Ectodermal cell (in vitro differentiated cells): ENCODE data around the gene TSHZ1.

ENCODE experiments used
- H3K27ac ChIP-seq: 2 replicates; pipeline ENCODE4 v1.7.0; 2013; ENCODE audit warnings: mild to moderate bottlenecking, low read depth, low read length; ENCODE audit not compliant: insufficient read depth, poor library complexity, severe bottlenecking
- H3K27me3 ChIP-seq: 2 replicates; pipeline ENCODE4 v1.7.0; 2013; ENCODE audit warnings: mild to moderate bottlenecking, low read length; ENCODE audit not compliant: insufficient read depth, control insufficient read depth, poor library complexity, severe bottlenecking
- H3K36me3 ChIP-seq: one replicate; pipeline ENCODE4 v1.7.0; 2013; ENCODE audit warnings: low read length; ENCODE audit not compliant: control insufficient read depth, insufficient read depth
- H3K4me1 ChIP-seq: one replicate; pipeline ENCODE4 v1.7.0; 2013; ENCODE audit warnings: low read length; ENCODE audit not compliant: control insufficient read depth, insufficient read depth
- H3K4me3 ChIP-seq: 2 replicates; pipeline ENCODE4 v1.7.0; 2013; ENCODE audit warnings: low read depth, low read length, control low read depth; ENCODE audit not compliant: insufficient read depth
- H3K9me3 ChIP-seq: 2 replicates; pipeline ENCODE4 v1.7.0; 2013; ENCODE audit warnings: mild to moderate bottlenecking, low read length, moderate library complexity; ENCODE audit not compliant: control insufficient read depth
- WGBS, 2 experiments: methylation state at CpG; one replicate each; pipeline ENCODE4 v1.1.7; 2013; ENCODE audit warnings: missing lambda C conversion rate in 2 of 2; 5-methylcytosine and 5-hydroxymethylcytosine counted together

The TSHZ1 gene

DNA sequence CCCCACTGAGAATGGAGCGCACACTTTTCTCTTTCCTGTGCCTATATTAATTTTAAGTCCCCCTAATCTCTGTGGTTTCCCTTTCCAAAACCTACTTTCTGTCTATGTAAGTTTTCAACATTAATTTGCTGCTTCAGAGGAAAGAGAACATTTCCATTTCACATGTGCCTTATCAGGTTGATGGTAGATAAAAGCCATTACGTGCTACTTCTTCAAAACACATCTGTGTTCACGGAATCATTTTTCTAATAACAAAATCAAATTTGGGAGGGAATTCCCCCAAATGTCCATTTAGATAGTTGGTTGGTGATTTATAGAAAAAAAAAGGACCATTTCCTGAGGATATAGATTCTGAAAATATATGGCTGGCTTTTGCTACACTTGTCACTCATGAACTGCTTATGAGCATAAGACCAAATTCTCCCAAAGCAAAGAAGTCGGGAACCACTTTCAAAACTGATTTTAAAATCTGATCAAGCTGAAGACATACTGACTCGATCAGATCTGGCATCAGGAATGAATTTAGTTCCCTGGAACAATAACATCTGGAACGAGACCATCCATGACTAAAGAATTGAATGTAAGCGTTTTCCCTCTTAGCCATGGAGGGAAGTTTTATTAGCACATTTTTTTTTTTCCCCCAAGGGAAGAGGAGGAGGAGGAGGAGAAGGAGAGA lies 9.9 kb upstream of the TSHZ1 start:
- H3K27me3 ChIP-seq = peaks cover 39% of the 10 kb centered on the region
- no peak overlapping the region for H3K27ac ChIP-seq
- H3K36me3 ChIP-seq = no peaks in the 10 kb centered on the region
- H3K9me3 ChIP-seq = no peaks in the 10 kb centered on the region
- no peak overlapping the region for H3K4me3 ChIP-seq
- peaks cover 7% of the 10 kb centered on the region for H3K4me1 ChIP-seq
- WGBS, 2 experiments = 93 to 95% methylated on average over 6 to 7 of the region's 7 CpGs

DNA sequence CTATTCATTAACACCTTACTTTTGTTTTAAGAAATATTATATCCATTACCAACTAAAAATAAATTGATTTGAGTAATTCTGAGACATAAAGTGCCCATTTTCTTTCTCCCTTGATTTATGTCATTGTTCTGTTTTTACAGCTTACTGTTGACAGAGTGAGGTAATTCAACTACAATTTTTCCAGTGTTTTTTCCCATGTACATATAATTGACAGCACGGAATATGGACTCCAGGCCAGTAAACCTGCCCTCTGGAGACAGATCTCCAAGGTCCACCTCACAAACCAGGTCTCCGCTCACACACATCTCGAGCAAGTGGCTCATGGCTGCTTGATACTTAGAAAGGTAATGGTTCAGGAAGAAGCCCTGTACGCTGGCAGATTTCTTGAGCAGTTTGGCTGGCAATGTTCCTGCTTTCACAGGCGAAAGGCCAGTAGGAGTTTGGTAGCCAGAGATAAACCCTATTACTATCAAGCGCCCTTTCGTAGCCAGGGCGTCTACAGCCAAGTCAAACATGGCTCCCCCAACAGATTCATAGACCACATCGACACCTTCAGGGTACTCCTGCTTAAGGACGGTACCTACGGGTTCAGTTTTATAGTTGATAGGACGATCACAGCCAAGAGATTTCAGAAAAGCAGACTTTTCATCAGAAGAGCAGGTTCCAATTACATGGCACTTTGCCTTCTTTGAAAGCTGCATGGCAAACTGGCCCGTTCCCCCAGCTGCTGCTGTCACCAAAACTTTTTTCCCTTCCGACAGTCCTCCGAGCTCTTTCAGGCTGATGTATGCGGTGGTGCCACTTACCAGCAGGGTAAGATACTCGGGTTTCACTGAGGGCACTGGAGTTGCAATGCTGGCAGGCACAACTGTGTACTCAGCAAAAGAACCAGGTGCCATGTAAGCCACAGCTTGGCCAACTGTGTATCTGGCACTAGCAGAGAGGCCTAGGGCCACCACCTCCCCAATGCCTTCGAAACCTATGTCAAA lies 9.0 kb upstream of the TSHZ1 start:
- Histone ChIP-seq H3K27me3 (peaks cover 48% of the 10 kb centered on the region), H3K4me3 (no peak overlapping the region), H3K27ac (no peak overlapping the region), H3K36me3 (no peaks in the 10 kb centered on the region), H3K9me3 (no peaks in the 10 kb centered on the region), H3K4me1 (peaks cover 10% of the 10 kb centered on the region)
- 92 to 94% methylated on average over 18 of the region's 18 CpGs for WGBS, 2 experiments

DNA sequence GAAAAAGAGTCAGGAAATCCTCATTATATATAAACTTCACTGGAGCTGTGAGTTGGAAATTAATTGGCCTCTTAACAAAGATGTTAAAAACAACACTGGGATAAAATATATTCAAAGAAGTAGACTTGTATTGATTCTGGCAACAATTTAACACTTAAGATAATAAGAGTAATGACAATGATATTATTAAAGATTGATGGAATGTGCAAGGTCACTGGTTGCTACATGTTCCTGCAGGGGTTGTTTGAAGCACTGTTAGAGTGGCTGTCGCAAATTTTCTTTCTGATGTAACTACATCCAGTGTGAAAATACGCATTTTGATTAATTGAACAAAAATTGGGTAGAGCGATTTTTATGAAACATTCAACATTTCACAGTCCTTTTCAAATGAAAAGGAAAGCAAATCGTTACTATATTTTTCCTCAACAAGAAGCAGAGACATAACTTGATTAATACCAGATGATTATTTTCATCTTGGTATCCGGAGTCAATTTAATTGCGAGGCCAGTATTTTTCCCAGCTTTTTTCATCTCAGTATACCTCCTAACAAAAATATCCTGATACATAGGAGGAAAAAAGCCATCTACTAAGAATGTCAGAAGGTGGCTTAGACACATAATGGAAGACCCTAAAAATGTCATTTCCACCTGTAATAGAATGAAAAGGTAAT lies 7.8 kb upstream of the TSHZ1 start:
- no peak overlapping the region for H3K27ac ChIP-seq
- H3K27me3 ChIP-seq = peaks cover 60% of the 10 kb centered on the region
- WGBS, 2 experiments = 90 to 97% methylated on average over 6 of the region's 6 CpGs
- no peaks in the 10 kb centered on the region for H3K36me3 ChIP-seq
- H3K4me1 ChIP-seq = peaks cover 22% of the 10 kb centered on the region
- H3K4me3 ChIP-seq = no peak overlapping the region
- no peaks in the 10 kb centered on the region for H3K9me3 ChIP-seq

DNA sequence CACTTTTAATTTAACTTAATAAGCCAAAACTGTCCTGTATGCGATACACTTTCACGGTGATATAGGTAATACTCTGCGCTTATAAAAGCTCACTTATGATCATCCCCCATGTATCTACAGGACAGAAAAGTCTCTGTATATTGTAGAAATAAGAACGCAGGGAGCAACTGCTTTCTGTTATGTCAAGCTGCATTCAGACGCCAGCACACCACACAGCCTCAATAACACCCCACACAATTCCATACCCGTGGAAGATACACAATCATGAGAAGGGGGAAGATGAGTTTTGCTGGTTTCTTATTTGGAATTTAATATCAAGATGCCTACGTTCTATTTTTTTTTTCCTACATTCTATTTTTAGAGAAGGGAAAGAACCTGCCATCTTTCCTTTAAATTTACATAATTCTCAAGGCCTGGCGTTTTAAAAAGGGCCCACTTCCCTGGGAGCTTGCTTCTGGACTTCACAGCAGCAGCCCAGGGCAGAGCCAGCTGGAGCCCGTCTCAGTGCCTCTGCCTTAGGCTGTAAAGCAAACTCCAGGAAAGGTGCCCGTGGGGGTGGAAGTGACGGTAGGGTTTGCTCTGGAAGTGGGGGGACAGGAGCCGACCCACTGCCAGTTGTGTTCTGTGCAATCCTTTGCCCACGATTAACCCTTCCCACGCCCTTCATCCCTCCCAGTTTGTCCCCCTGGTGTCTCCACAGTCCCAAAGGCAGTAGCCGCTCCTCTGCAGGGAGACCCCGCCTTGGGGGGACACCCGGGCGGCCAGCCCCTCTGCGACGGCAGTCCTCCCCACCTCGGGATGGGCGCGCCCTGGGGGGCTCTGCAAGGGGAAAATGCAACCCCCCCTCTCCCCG lies 7.0 kb upstream of the TSHZ1 start:
- Histone ChIP-seq H3K27ac (no peak overlapping the region), H3K4me3 (peak overlapping the region; percentile 20), H3K27me3 (peaks cover 67% of the 10 kb centered on the region), H3K9me3 (no peaks in the 10 kb centered on the region), H3K36me3 (no peaks in the 10 kb centered on the region), H3K4me1 (peaks cover 24% of the 10 kb centered on the region)
- WGBS, 2 experiments = 18 to 19% methylated on average over 21 to 22 of the region's 24 CpGs

DNA sequence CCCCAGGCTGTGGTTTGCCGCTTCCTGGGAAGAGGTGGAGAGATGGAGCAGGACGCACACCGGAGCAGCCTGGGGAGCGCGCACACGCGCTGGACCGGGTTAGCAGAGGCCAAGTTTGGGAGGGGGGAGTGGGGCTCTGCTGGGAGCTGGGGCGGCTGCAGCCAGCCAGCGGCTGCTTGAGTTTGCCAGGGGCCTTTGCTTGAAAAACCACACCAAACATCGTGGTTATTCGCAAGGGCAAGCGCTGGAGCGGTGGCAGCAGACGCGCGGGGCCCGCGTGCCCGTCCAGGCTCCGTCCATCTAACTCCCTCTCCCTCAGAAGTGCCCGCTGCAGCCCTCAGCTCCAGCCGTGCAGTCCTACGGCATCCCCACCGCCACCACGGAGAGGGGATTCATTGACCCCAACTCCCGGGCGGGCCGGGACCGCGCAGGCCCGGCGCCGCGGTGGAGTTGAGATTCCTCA lies 6.3 kb upstream of the TSHZ1 start:
- H3K4me3 ChIP-seq = peak overlapping the region; percentile 20
- peaks cover 24% of the 10 kb centered on the region for H3K4me1 ChIP-seq
- WGBS, 2 experiments = 1% methylated on average over 35 of the region's 35 CpGs
- no peaks in the 10 kb centered on the region for H3K9me3 ChIP-seq
- H3K27me3 ChIP-seq = peaks cover 68% of the 10 kb centered on the region
- H3K27ac ChIP-seq = no peak overlapping the region
- H3K36me3 ChIP-seq = no peaks in the 10 kb centered on the region

DNA sequence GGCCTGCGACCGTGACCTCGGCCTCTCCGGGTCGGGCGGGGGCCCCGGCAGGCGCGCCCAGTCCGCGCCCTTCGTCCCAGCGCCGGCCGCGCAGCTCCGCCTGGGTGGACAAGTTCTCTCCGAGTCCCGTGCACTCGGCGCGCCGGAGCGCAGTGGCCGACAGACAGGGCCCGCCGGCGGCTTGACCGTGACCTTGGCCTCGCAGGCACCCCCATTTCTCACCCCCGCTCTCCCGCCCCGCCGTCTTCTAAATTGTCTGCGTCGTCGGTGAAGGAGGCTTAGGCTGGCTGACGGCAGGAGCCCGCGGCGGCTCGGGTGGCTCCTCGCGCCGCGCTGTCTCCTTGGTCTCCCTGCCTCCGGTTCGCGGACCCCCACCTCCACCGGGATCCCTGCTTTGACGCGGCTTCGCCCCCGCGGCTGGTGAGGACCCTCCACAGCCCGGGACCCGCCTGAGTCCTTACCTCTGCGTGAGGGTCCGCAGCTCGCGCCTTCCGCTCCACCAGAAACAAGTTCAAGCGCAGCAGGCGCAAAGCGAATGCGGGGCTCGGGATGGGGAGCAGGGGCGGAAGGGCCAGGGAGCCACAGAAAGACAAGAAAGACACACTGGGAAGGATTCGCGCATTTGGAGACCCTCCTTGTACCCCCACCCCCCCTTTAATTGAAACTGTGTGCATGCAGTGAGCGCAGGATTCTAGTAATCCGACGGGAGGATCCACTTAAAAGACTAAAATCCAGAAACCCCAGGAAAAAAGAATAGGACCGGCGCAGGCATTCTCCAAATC lies 5.7 kb upstream of the TSHZ1 start:
- Histone ChIP-seq H3K36me3 (no peaks in the 10 kb centered on the region), H3K4me3 (peak overlapping the region; percentile 20), H3K4me1 (peaks cover 24% of the 10 kb centered on the region), H3K9me3 (no peaks in the 10 kb centered on the region), H3K27me3 (peaks cover 74% of the 10 kb centered on the region), H3K27ac (no peak overlapping the region)
- 1 to 2% methylated on average over 75 of the region's 75 CpGs for WGBS, 2 experiments

DNA sequence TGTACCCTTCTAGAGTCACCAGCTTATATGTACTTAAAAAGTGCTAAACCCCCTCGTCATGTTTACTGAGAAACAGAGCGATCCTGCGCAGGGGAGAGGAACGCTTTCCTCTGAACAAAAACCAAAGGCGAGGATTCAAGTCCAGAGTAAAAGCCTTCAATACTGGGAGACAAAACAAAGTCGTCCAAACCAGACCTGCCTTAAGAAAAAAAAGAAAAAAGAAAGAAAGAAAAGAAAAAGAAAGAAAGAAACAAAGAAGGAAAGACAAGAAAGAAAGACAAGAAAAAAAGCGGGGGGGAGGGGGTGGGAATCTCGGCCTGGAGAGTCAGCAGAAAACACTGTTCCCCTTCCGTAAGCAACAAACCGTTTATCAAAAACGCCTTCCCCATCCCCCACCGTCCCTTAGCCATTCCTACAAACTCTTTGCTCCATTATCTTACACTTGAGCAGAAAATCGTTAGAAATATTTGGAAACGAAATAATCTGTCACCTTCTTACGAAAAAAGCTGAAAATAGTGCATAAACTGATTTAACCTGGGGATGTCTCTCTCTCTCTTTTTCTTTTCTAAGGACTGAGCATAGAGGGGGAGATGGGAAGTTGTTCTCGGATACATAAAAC lies 5.0 kb upstream of the TSHZ1 start:
- Histone ChIP-seq H3K9me3 (no peaks in the 10 kb centered on the region), H3K4me3 (no peak overlapping the region), H3K36me3 (no peaks in the 10 kb centered on the region), H3K4me1 (peaks cover 28% of the 10 kb centered on the region), H3K27me3 (peaks cover 81% of the 10 kb centered on the region), H3K27ac (no peak overlapping the region)
- WGBS, 2 experiments = 0 to 2% methylated on average over 12 to 15 of the region's 16 CpGs

DNA sequence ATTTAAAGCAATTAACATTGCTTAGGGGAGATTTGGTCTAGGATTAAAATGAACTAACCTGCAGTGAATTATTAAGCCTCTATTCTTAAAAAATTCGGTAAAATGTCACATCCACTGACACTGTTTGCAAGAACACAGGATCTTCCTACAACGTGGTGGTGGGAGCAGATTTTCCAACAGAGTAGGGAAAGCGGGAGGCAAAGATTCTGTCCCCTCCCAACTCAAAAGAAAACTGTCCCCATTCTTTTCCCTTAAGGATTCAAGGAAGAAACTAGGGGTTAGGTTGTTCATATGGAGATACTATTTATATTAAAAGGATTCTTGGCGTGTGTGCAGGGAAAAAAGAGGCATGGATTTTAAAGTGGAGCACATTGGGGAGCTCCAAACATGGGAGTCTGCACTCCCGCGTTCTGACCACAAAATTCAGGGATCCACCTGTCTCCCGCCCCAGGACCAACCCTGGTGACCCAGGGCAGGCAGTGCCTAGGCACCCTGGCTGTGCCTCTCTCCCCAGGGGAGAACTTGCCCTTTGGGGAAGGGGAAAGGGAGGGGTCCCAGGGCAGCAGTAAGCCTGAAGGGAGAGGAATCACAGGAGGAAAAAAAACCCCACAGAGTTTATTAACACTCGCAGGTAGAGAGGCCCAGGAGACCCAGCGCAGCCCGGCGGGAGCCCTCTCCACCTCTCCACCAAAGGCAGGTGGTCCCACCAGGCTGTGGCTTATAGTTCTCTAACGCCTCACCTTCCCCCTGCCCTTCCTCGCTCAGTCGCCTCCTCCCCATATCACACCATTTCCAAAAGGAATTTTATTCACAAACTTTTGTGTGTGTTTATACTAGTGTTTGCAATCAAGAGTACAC lies 3.9 kb upstream of the TSHZ1 start:
- 1% methylated on average over 11 to 12 of the region's 14 CpGs for WGBS, 2 experiments
- no peaks in the 10 kb centered on the region for H3K9me3 ChIP-seq
- peaks cover 28% of the 10 kb centered on the region for H3K4me1 ChIP-seq
- H3K36me3 ChIP-seq = no peaks in the 10 kb centered on the region
- H3K27ac ChIP-seq = no peak overlapping the region
- H3K4me3 ChIP-seq = no peak overlapping the region
- H3K27me3 ChIP-seq = peaks cover 89% of the 10 kb centered on the region
